AG09319 (cell line): ENCODE data around the gene EIF2B2.

Experiments used
- DNase-seq: peaks from one replicate; pipeline ENCODE4 v3.0.0-alpha.2; 2010; ENCODE audit warnings: low read depth; ENCODE audit errors: extremely low read depth
- TF ChIP-seq, protein P1 (sequence below): IDR thresholded peaks from 2 replicates; pipeline ENCODE4 v1.5.1; 2011; ENCODE audit warnings: low read depth, mild to moderate bottlenecking, inconsistent platforms, low read length, moderate library complexity

Gene EIF2B2

DNA sequence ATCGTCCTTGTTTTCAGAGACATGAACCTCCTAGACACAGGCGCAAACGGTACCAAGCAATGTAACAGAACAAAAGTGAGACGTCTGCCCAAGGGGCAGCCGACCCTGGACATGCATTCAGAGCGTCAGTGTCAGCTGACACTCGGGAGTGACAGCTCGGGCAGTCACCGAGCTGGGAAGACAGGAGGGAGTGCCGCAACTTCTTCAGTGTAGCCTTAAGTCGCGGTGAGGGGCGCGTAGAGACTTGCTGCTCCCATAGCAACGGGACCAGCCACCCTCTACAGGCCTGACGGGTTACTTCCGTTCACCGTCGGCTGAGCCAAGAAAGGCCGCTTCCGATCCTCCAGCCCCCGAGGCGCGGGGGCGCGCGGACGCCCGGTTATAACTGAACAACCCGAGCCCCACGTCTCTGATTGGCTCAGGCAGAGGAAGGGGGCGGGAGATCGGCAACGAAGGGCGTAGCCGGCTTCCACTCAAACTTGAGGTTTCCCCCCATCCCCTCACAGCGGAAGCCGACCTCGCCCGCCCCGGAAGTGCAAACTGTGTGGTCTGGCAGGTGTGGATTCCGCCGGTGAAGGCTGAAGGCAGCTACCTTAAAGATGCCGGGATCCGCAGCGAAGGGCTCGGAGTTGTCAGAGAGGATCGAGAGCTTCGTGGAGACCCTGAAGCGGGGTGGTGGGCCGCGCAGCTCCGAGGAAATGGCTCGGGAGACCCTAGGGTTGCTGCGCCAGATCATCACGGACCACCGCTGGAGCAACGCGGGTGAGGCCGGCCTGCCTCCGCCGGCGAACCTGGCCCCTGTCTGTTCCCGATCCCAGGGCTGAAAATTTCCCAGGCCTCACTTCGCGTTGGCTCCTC, at the start of gene EIF2B2:
Gene EIF2B2, plus strand, starts transcription at position 530 of the 858 bp plus-strand sequence. Its CDS starts 70 bp downstream, at position 600.
- TF ChIP-seq, protein P1, sequence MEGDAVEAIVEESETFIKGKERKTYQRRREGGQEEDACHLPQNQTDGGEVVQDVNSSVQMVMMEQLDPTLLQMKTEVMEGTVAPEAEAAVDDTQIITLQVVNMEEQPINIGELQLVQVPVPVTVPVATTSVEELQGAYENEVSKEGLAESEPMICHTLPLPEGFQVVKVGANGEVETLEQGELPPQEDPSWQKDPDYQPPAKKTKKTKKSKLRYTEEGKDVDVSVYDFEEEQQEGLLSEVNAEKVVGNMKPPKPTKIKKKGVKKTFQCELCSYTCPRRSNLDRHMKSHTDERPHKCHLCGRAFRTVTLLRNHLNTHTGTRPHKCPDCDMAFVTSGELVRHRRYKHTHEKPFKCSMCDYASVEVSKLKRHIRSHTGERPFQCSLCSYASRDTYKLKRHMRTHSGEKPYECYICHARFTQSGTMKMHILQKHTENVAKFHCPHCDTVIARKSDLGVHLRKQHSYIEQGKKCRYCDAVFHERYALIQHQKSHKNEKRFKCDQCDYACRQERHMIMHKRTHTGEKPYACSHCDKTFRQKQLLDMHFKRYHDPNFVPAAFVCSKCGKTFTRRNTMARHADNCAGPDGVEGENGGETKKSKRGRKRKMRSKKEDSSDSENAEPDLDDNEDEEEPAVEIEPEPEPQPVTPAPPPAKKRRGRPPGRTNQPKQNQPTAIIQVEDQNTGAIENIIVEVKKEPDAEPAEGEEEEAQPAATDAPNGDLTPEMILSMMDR = no peak; the same call in 1 of the 2 replicates
- peak; percentile 86 for DNase-seq

DNA sequence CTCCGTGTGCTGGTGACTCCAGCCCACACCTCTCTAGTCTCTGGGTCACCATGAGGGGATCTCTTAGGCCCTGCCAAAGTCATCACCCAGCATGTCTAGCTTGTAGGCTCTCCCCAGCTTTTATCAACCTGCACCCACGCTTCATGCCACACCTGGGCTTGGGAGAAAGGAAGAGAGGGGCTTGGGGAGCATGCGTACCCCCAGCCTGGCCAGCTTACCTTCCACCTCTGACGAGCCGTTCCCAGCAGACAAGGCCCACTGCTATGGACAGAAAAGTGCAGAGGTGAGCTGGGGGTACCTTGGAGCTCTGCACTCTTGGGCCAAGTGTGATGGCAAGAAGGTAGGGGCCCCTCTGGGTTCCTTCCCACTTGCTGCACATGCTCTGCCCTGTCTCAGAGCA, 49.0 kb upstream of the EIF2B2 start:
- TF ChIP-seq, protein P1 = no peak
- no peak for DNase-seq

DNA sequence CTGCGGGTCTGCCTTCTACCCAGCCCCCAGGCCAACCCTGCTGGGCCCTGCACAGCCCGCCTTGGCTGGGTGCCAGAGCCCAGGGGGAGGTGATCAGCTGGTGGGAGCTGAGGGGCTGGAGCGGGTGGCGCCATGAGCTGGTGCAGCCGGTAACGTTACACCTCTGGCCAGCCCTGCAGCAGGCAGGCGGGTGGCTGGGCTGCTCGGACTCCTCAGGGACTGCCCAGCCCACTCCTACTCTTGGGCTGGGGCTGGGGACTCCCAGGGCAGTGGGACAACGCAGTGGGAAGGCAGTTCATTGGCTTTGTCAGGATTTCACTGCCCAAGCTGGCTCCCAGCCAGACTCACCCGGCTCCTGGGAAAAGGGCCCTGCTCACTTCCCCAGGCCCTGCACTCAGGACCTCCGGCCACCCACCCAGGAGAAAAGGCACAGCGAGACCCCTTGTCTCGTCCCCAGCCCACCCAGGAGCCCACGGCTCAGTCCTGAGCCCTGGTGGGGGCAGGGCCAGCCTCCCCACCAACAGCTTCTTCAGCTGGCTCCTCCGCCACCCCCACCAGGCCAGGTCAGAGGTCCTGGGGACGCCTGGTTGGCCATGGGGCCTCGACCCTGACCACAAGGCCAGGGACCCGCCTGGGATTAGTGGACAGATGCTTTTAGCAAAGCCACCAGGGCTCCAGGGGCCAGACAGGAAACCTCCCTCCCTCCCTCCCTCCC, 48.3 kb upstream of the EIF2B2 start:
- no peak for DNase-seq
- TF ChIP-seq, protein P1 = no peak

DNA sequence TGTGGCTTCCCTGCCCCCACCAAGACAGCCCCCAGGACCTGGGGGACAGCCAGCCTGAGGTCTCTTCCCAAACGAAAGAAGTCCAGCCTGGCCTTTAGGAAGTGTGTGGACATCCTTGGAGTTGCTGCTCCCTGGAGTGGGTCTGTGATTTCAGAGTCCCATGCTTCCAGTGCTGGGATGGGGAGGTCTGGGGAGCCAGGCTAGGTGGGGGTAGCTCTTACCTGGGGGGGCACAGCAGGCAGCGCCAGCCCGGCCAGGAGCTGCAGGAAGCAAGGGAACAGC, 47.8 kb upstream of the EIF2B2 start:
- DNase-seq = no peak
- TF ChIP-seq, protein P1 = no peak

DNA sequence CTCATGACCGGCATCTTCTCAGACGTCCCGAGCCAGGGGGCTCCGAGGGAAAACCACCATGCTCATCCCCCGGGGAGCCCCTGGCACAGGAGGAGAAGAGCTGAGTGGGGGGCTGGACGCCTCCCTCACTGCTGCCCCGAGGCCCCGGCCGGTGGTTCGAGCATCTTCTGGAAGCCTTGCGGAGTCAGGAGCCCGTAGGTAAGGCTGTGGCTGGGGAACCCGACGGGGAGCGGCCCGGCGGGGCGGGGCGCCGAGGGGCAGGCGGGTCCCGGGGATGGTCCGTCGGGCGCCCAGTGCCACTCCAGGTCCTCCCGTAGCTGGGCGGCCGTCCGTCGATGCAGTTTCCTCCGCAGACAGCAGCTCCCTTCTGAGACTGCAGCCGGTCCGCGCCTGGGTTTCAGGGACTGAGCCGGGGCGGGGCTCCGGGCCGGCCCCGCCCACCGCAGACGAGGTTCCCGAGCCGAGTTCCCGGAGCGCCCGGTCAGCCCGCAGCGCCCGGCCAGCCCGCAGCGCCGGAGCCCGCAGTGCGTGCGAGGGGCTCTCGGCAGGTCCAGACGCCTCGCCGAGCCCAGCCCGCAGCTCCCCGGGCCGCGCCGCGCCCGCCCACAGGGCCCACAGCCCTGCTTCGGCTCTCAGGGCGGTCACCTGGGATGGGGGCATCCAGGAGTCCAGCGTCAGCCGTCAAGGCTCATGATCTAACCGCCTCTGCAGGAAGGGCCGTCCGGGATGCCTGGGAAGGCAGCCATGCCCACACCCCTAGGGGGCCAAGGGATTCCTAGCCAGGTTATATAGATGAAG, 47.3 kb upstream of the EIF2B2 start, which contains the start of gene PGF:
Gene PGF, minus strand, starts transcription at position 369 of the 798 bp plus-strand sequence. Its CDS starts 355 bp downstream, at position 14.
- no peak for DNase-seq
- TF ChIP-seq, protein P1 = no peak

DNA sequence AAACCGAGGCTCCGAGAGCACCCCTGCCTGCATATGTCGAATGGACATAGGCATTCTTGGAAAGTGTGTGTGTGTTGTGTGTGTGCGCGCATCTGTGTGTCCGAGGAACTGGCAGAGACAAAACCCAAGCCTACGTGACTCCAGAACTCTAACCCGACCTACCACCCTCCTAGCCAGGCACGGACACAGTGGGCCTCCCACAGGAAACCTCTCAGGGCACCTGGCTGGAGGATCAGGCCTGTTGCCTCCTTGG, 46.8 kb upstream of the EIF2B2 start:
- TF ChIP-seq, protein P1 = no peak
- DNase-seq = no peak
